Posterior vena cava (tissue), 2 donors: ENCODE measurements around the gene ABLIM2. TPM values are rescaled to one million over a fixed set of nuclear protein-coding genes. Genes with fewer than 3 reads are reported as not detected.

Experiments
- DNase-seq: peaks from one replicate; pipeline ENCODE4 v3.0.0-alpha.2; 2020; ENCODE audit warnings: low spot score
- intact Hi-C, 2 donors: fragments of 100-400 bp; cut with DNase I; formaldehyde crosslinking; loops; one replicate each; pipeline versions ENCODE4 v1.14.1 to v1.14.2; 2022 to 2023
- total RNA-seq, 2 donors: library from RNA; stranded (reverse); fragmentation: NEBNext Ultra II Directional; extraction: Animal tissue kit (Norgen Biotek cat#: 25700); gene quantifications; one replicate each; pipeline ENCODE4 v1.2.1, GENCODE V29; 2021
- donor health status: DM: yes; HTN: yes; CAD: no.
- donor health status: DM: yes; HTN: yes; CAD: no.

ABLIM2 gene
- total RNA-seq, 2 donors from 2014 or later: 11.7 to 23.8 TPM

- intact Hi-C loops: no loop called here
- DNase-seq: no peak
These were observed 36.8 kb upstream of the ABLIM2 start for GRCh38 chr4:8195431-8195830.

- DNase-seq: no peak
- intact Hi-C loops: no loop called here
These were observed 36.0 kb upstream of the ABLIM2 start for GRCh38 chr4:8194306-8195242.

GRCh38 chr4:8192748-8193738, 34.4 kb upstream of the ABLIM2 start:
- DNase-seq: no peak
- intact Hi-C loops: no loop called here

GRCh38 chr4:8191136-8191747, 32.6 kb upstream of the ABLIM2 start:
- peak; percentile 93 for DNase-seq
- intact Hi-C loops: no loop called here

GRCh38 chr4:8189551-8190466, 31.2 kb upstream of the ABLIM2 start:
- intact Hi-C loops: no loop called here
- no peak for DNase-seq

- intact Hi-C loops: no loop called here
- no peak for DNase-seq
These were observed 30.3 kb upstream of the ABLIM2 start for GRCh38 chr4:8188743-8189550.

- DNase-seq: no peak
- intact Hi-C loops: no loop called here
These were observed 29.5 kb upstream of the ABLIM2 start for GRCh38 chr4:8188085-8188484.

GRCh38 chr4:8185930-8186329, 27.3 kb upstream of the ABLIM2 start:
- intact Hi-C loops: loop anchor here in 1 of 2 donors (1.0 kb wide), 1 partner anchor 23 kb away; no protein-coding TSS in a partner anchor
- DNase-seq: no peak

GRCh38 chr4:8185295-8185694, 26.7 kb upstream of the ABLIM2 start:
- DNase-seq: no peak
- intact Hi-C loops: no loop called here

- intact Hi-C loops: no loop called here
- DNase-seq: no peak
These were observed 25.4 kb upstream of the ABLIM2 start for GRCh38 chr4:8184061-8184460.

GRCh38 chr4:8182858-8183725, 24.5 kb upstream of the ABLIM2 start:
- DNase-seq: peak; percentile 94
- intact Hi-C loops: no loop called here

GRCh38 chr4:8182294-8182693, 23.7 kb upstream of the ABLIM2 start:
- no peak for DNase-seq
- intact Hi-C loops: no loop called here

GRCh38 chr4:8181844-8182243, 23.2 kb upstream of the ABLIM2 start:
- intact Hi-C loops: no loop called here
- DNase-seq: no peak

GRCh38 chr4:8181119-8181518, 22.5 kb upstream of the ABLIM2 start:
- intact Hi-C loops: no loop called here
- no peak for DNase-seq

- DNase-seq: no peak
- intact Hi-C loops: no loop called here
These were observed 21.9 kb upstream of the ABLIM2 start for GRCh38 chr4:8180310-8181093.

- DNase-seq: no peak
- intact Hi-C loops: loop anchor here in 1 of 2 donors (10.0 kb wide), 1 partner anchor 225 kb away; no protein-coding TSS in a partner anchor
These were observed 21.2 kb upstream of the ABLIM2 start for GRCh38 chr4:8179771-8180170.
